ENCODE results near the gene NSMCE1. TPM values are rescaled to one million over a fixed set of nuclear protein-coding genes. Genes with fewer than 3 reads are reported as not detected.

Gene NSMCE1
- total and polyA plus RNA-seq, 4 donors = 16.5 to 39.0 (median 21.7) TPM

DNA sequence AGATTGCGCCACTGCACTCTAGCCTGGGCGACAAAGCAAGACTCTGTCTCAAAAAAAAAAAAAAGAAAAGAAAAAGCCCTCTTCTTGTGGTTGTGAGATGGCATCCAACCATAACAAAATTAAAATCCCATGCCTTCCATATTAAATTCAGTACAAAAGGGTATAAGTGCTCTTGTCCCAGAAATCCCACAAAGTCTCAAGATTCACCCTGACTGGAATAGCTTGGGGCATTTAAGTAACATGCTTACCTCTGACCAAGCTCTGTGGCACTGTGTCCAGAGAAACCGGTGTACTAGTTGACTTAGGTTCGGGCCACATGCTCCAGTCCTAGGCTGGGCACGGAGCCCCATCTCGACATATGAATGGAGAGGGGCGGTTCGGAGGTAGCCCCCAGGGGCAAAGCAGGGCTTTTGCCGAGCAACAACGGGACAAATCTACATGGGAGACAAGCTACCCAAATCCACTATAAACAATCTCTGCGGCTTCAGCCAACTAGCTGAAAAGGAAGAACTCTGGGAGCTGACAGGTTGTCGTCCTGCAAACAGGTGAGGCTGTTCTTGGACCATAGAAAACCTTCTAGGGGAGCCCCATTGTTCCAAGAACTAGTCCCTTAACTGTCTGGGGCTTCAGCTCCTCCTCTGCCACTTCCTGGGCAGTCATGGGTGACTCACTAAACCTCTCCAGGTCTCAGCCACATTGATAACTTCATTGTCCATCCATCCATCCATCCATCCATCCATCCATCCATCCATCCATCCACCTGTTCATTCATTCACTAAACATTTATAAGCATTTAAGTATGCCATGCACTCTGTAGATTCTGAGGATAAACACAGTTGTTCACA is 34.9 kb upstream of the NSMCE1 start:
- 85% methylated on average over 12 of the region's 12 CpGs for WGBS
- Histone ChIP-seq H3K9ac (ENCODE audit: low read depth in 1 of 2, low read length in 2 of 2) (no peak overlapping the region), H3K9me3 (ENCODE audit: control insufficient read depth in 4 of 4, low read length in 3 of 4) (no peaks in the 10 kb centered on the region), H3K4me1 (ENCODE audit: control insufficient read depth in 4 of 4, insufficient read depth in 4 of 4, low read length in 3 of 4) (no peaks in the 10 kb centered on the region), H3K27ac (ENCODE audit: low read depth in 1 of 2, low read length in 2 of 2) (no peak overlapping the region), H3K27me3 (ENCODE audit: control insufficient read depth in 4 of 4, insufficient read depth in 4 of 4, low read length in 3 of 4) (no peaks in the 10 kb centered on the region), H3K36me3 (ENCODE audit: control insufficient read depth in 4 of 4, insufficient read depth in 3 of 4, low read depth in 1 of 4, low read length in 3 of 4) (no peaks in the 10 kb centered on the region), H3K4me3 (ENCODE audit: low read depth in 1 of 3, low read length in 3 of 3) (no peak overlapping the region)
- TF ChIP-seq HNF4A (conservative IDR thresholded peaks at IDR 0.05) (no peak), NR2F2 (IDR thresholded peaks at IDR 0.05) (no peak), EGR1 (IDR thresholded peaks at IDR 0.05; ENCODE audit: low read depth in 2 of 2) (no peak), FOXA1 (IDR thresholded peaks at IDR 0.05) (no peak), RXRA (IDR thresholded peaks at IDR 0.05) (no peak), TAF1 (conservative IDR thresholded peaks at IDR 0.05) (no peak), GABPA (IDR thresholded peaks at IDR 0.05 in 1 of 2, conservative IDR thresholded peaks at IDR 0.05 in 1 of 2) (no peak), YY1 (IDR thresholded peaks at IDR 0.05) (no peak), JUND (IDR thresholded peaks at IDR 0.05) (no peak), HNF4G (IDR thresholded peaks at IDR 0.05) (no peak)
- TF ChIP-seq, protein P1, sequence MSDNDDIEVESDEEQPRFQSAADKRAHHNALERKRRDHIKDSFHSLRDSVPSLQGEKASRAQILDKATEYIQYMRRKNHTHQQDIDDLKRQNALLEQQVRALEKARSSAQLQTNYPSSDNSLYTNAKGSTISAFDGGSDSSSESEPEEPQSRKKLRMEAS (IDR thresholded peaks at IDR 0.05) = no peak
- TF ChIP-seq, protein P2, sequence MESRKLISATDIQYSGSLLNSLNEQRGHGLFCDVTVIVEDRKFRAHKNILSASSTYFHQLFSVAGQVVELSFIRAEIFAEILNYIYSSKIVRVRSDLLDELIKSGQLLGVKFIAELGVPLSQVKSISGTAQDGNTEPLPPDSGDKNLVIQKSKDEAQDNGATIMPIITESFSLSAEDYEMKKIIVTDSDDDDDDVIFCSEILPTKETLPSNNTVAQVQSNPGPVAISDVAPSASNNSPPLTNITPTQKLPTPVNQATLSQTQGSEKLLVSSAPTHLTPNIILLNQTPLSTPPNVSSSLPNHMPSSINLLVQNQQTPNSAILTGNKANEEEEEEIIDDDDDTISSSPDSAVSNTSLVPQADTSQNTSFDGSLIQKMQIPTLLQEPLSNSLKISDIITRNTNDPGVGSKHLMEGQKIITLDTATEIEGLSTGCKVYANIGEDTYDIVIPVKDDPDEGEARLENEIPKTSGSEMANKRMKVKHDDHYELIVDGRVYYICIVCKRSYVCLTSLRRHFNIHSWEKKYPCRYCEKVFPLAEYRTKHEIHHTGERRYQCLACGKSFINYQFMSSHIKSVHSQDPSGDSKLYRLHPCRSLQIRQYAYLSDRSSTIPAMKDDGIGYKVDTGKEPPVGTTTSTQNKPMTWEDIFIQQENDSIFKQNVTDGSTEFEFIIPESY (IDR thresholded peaks at IDR 0.05) = no peak
- TF ChIP-seq, protein P3, sequence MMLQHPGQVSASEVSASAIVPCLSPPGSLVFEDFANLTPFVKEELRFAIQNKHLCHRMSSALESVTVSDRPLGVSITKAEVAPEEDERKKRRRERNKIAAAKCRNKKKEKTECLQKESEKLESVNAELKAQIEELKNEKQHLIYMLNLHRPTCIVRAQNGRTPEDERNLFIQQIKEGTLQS (IDR thresholded peaks at IDR 0.05) = no peak
- TF ChIP-seq, protein P4, sequence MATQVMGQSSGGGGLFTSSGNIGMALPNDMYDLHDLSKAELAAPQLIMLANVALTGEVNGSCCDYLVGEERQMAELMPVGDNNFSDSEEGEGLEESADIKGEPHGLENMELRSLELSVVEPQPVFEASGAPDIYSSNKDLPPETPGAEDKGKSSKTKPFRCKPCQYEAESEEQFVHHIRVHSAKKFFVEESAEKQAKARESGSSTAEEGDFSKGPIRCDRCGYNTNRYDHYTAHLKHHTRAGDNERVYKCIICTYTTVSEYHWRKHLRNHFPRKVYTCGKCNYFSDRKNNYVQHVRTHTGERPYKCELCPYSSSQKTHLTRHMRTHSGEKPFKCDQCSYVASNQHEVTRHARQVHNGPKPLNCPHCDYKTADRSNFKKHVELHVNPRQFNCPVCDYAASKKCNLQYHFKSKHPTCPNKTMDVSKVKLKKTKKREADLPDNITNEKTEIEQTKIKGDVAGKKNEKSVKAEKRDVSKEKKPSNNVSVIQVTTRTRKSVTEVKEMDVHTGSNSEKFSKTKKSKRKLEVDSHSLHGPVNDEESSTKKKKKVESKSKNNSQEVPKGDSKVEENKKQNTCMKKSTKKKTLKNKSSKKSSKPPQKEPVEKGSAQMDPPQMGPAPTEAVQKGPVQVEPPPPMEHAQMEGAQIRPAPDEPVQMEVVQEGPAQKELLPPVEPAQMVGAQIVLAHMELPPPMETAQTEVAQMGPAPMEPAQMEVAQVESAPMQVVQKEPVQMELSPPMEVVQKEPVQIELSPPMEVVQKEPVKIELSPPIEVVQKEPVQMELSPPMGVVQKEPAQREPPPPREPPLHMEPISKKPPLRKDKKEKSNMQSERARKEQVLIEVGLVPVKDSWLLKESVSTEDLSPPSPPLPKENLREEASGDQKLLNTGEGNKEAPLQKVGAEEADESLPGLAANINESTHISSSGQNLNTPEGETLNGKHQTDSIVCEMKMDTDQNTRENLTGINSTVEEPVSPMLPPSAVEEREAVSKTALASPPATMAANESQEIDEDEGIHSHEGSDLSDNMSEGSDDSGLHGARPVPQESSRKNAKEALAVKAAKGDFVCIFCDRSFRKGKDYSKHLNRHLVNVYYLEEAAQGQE (IDR thresholded peaks at IDR 0.05) = no peak
- DNase-seq (ENCODE audit: low spot score) = no peak

DNA sequence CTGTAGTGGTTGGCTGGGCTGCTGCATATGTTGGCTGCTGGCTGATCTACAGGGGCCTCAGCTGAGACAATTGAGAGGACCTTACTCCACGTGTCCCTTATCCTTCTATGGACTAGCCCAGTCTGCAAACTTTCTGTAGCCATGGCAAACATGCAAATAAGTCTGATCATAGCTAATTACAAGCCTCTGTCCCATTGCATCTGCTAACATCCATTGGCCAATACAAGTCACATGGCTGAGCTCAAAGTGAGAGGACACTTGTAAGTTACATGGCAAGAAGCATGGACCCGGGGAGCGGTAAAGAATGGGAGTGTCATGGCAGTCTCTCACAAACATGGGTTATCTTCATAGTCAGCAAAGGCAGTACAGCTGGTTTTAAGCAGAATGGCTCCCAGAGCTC is 33.6 kb upstream of the NSMCE1 start:
- 95% methylated on average over 3 of the region's 3 CpGs for WGBS
- H3K36me3 ChIP-seq (ENCODE audit: control insufficient read depth in 4 of 4, insufficient read depth in 3 of 4, low read depth in 1 of 4, low read length in 3 of 4) = no peaks in the 10 kb centered on the region
- H3K9ac ChIP-seq (ENCODE audit: low read depth in 1 of 2, low read length in 2 of 2) = no peak overlapping the region
- no peaks in the 10 kb centered on the region for H3K27me3 ChIP-seq (ENCODE audit: control insufficient read depth in 4 of 4, insufficient read depth in 4 of 4, low read length in 3 of 4)
- no peak overlapping the region for H3K4me3 ChIP-seq (ENCODE audit: low read depth in 1 of 3, low read length in 3 of 3)
- H3K27ac ChIP-seq (ENCODE audit: low read depth in 1 of 2, low read length in 2 of 2) = no peak overlapping the region
- no peaks in the 10 kb centered on the region for H3K9me3 ChIP-seq (ENCODE audit: control insufficient read depth in 4 of 4, low read length in 3 of 4)
- H3K4me1 ChIP-seq (ENCODE audit: control insufficient read depth in 4 of 4, insufficient read depth in 4 of 4, low read length in 3 of 4) = no peaks in the 10 kb centered on the region
- DNase-seq (ENCODE audit: low spot score) = no peak
- TF ChIP-seq, protein P3 (IDR thresholded peaks at IDR 0.05) = no peak
- TF ChIP-seq HNF4A (conservative IDR thresholded peaks at IDR 0.05) = no peak
- TF ChIP-seq, protein P1 (IDR thresholded peaks at IDR 0.05) = no peak
- no peak for TF ChIP-seq GABPA (IDR thresholded peaks at IDR 0.05 in 1 of 2, conservative IDR thresholded peaks at IDR 0.05 in 1 of 2)
- TF ChIP-seq HNF4G (IDR thresholded peaks at IDR 0.05) = no peak
- no peak for TF ChIP-seq NR2F2 (IDR thresholded peaks at IDR 0.05)
- no peak for TF ChIP-seq JUND (IDR thresholded peaks at IDR 0.05)
- no peak for TF ChIP-seq RAD21 (IDR thresholded peaks at IDR 0.05)
- no peak for TF ChIP-seq SP1 (IDR thresholded peaks at IDR 0.05)
- TF ChIP-seq, protein P4 (IDR thresholded peaks at IDR 0.05) = no peak
- no peak for TF ChIP-seq FOXA2 (IDR thresholded peaks at IDR 0.05)
- TF ChIP-seq, protein P5, sequence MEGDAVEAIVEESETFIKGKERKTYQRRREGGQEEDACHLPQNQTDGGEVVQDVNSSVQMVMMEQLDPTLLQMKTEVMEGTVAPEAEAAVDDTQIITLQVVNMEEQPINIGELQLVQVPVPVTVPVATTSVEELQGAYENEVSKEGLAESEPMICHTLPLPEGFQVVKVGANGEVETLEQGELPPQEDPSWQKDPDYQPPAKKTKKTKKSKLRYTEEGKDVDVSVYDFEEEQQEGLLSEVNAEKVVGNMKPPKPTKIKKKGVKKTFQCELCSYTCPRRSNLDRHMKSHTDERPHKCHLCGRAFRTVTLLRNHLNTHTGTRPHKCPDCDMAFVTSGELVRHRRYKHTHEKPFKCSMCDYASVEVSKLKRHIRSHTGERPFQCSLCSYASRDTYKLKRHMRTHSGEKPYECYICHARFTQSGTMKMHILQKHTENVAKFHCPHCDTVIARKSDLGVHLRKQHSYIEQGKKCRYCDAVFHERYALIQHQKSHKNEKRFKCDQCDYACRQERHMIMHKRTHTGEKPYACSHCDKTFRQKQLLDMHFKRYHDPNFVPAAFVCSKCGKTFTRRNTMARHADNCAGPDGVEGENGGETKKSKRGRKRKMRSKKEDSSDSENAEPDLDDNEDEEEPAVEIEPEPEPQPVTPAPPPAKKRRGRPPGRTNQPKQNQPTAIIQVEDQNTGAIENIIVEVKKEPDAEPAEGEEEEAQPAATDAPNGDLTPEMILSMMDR (IDR thresholded peaks at IDR 0.05; ENCODE audit: low read depth, low read length, missing input control) = no peak
- TF ChIP-seq RXRA (IDR thresholded peaks at IDR 0.05) = no peak
- no peak for TF ChIP-seq FOXA1 (IDR thresholded peaks at IDR 0.05)
- TF ChIP-seq TAF1 (conservative IDR thresholded peaks at IDR 0.05) = no peak
